ENCODE data around the gene MFAP3.

- TF ChIP-seq EP300 (IDR thresholded peaks at IDR 0.05) (no peak), CTCF (IDR thresholded peaks at IDR 0.05) (no peak), POLR2A (IDR thresholded peaks at IDR 0.05) (no peak)
Observed at GRCh38 chr5:154034944-154035343, 3.8 kb upstream of the MFAP3 start.

Data from upper lobe of left lung (tissue), 4 donors.